GM12865 (cell line): ENCODE measurements around the gene CLCF1.

Experiments
- DNase-seq: peaks from one replicate; pipeline ENCODE4 v3.0.0; 2010; ENCODE audit warnings: low read depth
- H3K4me3 ChIP-seq: 2 replicates; pipeline ENCODE4 v1.5.1; 2011; ENCODE audit warnings: mild to moderate bottlenecking, low read depth, low read length, control low read depth
- CTCF ChIP-seq: IDR thresholded peaks from 2 replicates; pipeline ENCODE4 v1.5.1; 2011; ENCODE audit warnings: low read length, control low read depth, low read depth, inconsistent platforms; ENCODE audit not compliant: insufficient read depth; ENCODE audit errors: missing control alignments

Gene CLCF1

GRCh38 chr11:67364783-67365722, 8.3 kb downstream of the CLCF1 start:
- H3K4me3 ChIP-seq = no peak overlapping the region
- DNase-seq = no peak
- no peak for TF ChIP-seq CTCF

- no peak for TF ChIP-seq CTCF
- no peak overlapping the region for H3K4me3 ChIP-seq
- DNase-seq = no peak
These were observed 9.2 kb downstream of the CLCF1 start for GRCh38 chr11:67364169-67364568.

GRCh38 chr11:67357831-67358670, 15.3 kb downstream of the CLCF1 start:
- DNase-seq = no peak
- no peak overlapping the region for H3K4me3 ChIP-seq
- TF ChIP-seq CTCF = no peak

- TF ChIP-seq CTCF = peak; percentile 96
- H3K4me3 ChIP-seq = peak overlapping the region; percentile 47
- peak; percentile 86 for DNase-seq
These were observed 16.4 kb downstream of the CLCF1 start for GRCh38 chr11:67356864-67357561.

GRCh38 chr11:67356387-67356863, 17.0 kb downstream of the CLCF1 start:
- DNase-seq = no peak
- TF ChIP-seq CTCF = no peak
- H3K4me3 ChIP-seq = peak overlapping the region; percentile 47

- H3K4me3 ChIP-seq = peak overlapping the region; percentile 47
- no peak for TF ChIP-seq CTCF
- DNase-seq = no peak
These were observed 17.5 kb downstream of the CLCF1 start for GRCh38 chr11:67355794-67356386.
